Body of pancreas (tissue), 4 donors: ENCODE data around the gene CHAC1. TPM values are rescaled to one million over a fixed set of nuclear protein-coding genes. Genes with fewer than 3 reads are reported as not detected.

Source experiments
- ATAC-seq: fragments of 150-250 bp; one replicate; pipeline ENCODE4 v1.9.1; 2016
- DNase-seq, 4 donors: peaks; one replicate each; pipeline ENCODE4 v3.0.0-alpha.2; 2019
- H3K27ac ChIP-seq, 4 donors: fragments of 200-600 bp; sonication (generic); 1 replicate in 3 of 4; 2 replicates in 1 of 4; pipeline versions ENCODE4 v1.5.1 to v1.6.1; 2016 to 2019; ENCODE audit warnings: mild to moderate bottlenecking in 1 of 4, mixed read lengths in 1 of 4, moderate library complexity in 1 of 4
- H3K27me3 ChIP-seq, 2 donors: fragments of 200-600 bp; sonication (generic); one replicate each; pipeline ENCODE4 v1.6.0; 2016; ENCODE audit warnings: mild to moderate bottlenecking in 1 of 2
- H3K36me3 ChIP-seq, 2 donors: fragments of 200-600 bp; sonication (generic); replicated peaks in 1 of 2; 2 replicates each; pipeline ENCODE4 v1.5.1; 2016; ENCODE audit warnings: low read depth in 2 of 2; ENCODE audit not compliant: insufficient read depth in 1 of 2
- H3K4me1 ChIP-seq: fragments of 200-600 bp; sonication (generic); one replicate; pipeline ENCODE4 v1.6.0; 2016
- H3K4me3 ChIP-seq, 2 donors: fragments of 200-600 bp; sonication (generic); 1 replicate in 1 of 2; 2 replicates in 1 of 2; pipeline ENCODE4 v1.5.1; 2016 to 2019
- H3K9me3 ChIP-seq, 3 donors: fragments of 200-600 bp; sonication (generic); 1 replicate in 2 of 3; 2 replicates in 1 of 3; pipeline ENCODE4 v1.5.1; 2016
- POLR2A ChIP-seq, 3 donors: fragments of 450-650 bp; IDR thresholded peaks; one replicate each; pipeline ENCODE4 v1.6.1; 2016; ENCODE audit warnings: antibody characterized with exemption in 3 of 3, mild to moderate bottlenecking in 2 of 3
- WGBS, 2 donors: methylation state at CpG; one replicate each; pipeline ENCODE4 v1.1.5; 2017; 5-methylcytosine and 5-hydroxymethylcytosine counted together
- intact Hi-C: fragments of 100-400 bp; cut with DNase I; formaldehyde crosslinking; loops from one replicate; pipeline ENCODE4 v1.15.1; 2023
- total RNA-seq, 2 donors: library from RNA; depleted of rRNA; stranded (reverse); fragments of >200 nt; gene quantifications; one replicate each; pipeline ENCODE4 v1.1.0, GENCODE V29; 2016
- TF ChIP-seq, protein P1 (sequence below), 7 experiments: fragments of 450-650 bp in 4 of 7; fragments of 200-600 bp in 3 of 7; sonication (generic) in 3 of 7; IDR thresholded peaks; one replicate each; pipeline ENCODE4 v1.5.1; 2016 to 2019; ENCODE audit warnings: antibody characterized with exemption in 7 of 7

Gene CHAC1, protein sequence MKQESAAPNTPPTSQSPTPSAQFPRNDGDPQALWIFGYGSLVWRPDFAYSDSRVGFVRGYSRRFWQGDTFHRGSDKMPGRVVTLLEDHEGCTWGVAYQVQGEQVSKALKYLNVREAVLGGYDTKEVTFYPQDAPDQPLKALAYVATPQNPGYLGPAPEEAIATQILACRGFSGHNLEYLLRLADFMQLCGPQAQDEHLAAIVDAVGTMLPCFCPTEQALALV
- 1 to 10 TPM; 4.0 to 4.7 TPM for total RNA-seq

DNA sequence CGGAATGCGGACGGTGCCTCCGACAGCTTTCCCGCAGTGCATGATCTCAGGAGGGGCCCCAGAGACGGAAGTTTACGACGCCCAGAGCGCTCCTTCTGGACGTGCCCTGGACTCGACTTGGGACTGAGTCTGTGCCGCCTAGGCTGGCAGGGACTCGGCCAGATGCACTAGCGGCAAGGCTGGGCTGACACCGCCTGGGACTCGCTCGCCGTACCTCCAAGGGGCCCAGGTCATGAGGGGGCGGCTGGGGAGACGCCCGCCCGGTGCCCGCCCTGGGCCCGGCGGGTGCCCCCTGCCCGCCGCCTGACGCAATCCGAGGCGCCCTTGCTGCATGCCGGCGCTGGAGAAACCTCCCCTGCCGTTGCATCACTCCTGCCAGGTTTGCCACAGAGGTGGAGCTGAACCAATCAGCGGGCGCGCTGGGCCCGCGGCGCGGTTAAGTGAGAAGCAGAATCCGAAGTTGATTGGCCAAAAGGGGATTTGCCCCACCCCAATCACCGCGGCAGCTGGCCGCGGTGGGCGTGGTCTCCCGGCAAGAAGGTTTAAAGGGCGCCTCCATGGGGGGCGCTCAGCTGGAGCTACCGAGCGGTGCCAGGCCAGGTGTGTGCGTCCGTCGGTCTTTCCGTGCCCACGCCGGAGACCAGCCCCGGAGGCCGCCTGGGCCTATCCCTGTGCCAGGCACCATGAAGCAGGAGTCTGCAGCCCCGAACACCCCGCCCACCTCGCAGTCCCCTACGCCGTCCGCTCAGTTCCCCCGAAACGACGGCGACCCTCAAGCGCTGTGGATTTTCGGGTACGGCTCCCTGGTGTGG is at the start of gene CHAC1:
Gene CHAC1 (plus strand): TSS at position 571 of the 812 bp plus-strand sequence. CDS start 113 bp downstream, at position 684.
- DNase-seq (peak; percentile 96 to 98 (median 98)), ATAC-seq (peak; percentile 87)
- 0% methylated on average over 3 to 70 of the region's 72 CpGs for WGBS, 2 donors
- Histone ChIP-seq H3K27me3 (no peaks in the 10 kb centered on the region), H3K9me3 (no peaks in the 10 kb centered on the region), H3K27ac (peak within 1 kb of the TSS; percentile 87 to 96 (median 92)), H3K36me3 (no peaks in the 10 kb centered on the region), H3K4me3 (peak within 1 kb of the TSS; percentile 20 to 33), H3K4me1 (peaks cover 67% of the 10 kb centered on the region)
- intact Hi-C loops, result no loop called here
- TF ChIP-seq, protein P1, sequence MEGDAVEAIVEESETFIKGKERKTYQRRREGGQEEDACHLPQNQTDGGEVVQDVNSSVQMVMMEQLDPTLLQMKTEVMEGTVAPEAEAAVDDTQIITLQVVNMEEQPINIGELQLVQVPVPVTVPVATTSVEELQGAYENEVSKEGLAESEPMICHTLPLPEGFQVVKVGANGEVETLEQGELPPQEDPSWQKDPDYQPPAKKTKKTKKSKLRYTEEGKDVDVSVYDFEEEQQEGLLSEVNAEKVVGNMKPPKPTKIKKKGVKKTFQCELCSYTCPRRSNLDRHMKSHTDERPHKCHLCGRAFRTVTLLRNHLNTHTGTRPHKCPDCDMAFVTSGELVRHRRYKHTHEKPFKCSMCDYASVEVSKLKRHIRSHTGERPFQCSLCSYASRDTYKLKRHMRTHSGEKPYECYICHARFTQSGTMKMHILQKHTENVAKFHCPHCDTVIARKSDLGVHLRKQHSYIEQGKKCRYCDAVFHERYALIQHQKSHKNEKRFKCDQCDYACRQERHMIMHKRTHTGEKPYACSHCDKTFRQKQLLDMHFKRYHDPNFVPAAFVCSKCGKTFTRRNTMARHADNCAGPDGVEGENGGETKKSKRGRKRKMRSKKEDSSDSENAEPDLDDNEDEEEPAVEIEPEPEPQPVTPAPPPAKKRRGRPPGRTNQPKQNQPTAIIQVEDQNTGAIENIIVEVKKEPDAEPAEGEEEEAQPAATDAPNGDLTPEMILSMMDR (IDR thresholded peaks at IDR 0.05), result peak in 2 of 7 experiments; percentile 1 to 13
- TF ChIP-seq POLR2A (IDR thresholded peaks at IDR 0.05), result peak; percentile 81 to 86 (median 84)

DNA sequence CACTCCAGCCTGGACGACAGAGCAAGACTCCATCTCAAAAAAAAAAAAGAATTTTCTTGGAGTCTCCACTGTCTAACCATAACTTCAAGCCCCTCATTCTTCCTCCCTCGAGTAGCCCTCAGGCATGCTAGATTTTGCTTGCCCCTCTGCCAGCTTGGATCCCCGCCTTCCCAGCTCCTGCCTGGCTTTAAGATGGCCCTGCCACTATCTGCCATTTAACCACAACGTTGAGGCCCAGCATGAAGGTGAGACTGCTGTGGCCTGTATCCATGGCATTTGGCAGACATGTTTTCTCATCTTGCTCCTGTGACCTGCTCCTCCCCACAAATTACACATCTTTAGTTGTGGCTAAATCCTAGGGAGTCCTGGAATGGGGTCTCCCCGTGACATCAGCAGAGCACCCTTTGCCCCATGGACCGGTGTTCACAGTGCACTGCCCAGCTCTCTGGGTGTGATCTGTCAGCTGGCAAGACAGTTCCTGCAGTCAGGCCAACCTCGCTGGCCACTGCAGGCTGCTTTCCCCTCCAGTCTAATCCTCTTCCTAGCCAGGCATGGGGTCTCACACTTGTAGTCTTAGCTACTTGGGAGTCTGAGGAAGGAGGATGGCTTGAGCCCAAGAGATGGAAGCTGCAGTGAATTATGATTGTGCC is 48.6 kb upstream of the CHAC1 start:
- TF ChIP-seq POLR2A (IDR thresholded peaks at IDR 0.05), result no peak
- TF ChIP-seq, protein P1 (IDR thresholded peaks at IDR 0.05), result no peak
- Histone ChIP-seq H3K4me3 (no peak overlapping the region), H3K36me3 (peaks cover 5 to 16% of the 10 kb centered on the region in 2 donors), H3K27me3 (no peaks in the 10 kb centered on the region), H3K4me1 (peaks cover 36% of the 10 kb centered on the region), H3K27ac (peak overlapping the region in 1 of 4 donors; percentile 89), H3K9me3 (no peaks in the 10 kb centered on the region)
- ATAC-seq (no peak), DNase-seq (no peak)
- intact Hi-C loops, result loop anchor here (5.0 kb wide), 2 partner anchors 118 to 283 kb away; no protein-coding TSS in a partner anchor
- WGBS, 2 donors, result 73 to 74% methylated on average over 6 to 7 of the region's 7 CpGs

DNA sequence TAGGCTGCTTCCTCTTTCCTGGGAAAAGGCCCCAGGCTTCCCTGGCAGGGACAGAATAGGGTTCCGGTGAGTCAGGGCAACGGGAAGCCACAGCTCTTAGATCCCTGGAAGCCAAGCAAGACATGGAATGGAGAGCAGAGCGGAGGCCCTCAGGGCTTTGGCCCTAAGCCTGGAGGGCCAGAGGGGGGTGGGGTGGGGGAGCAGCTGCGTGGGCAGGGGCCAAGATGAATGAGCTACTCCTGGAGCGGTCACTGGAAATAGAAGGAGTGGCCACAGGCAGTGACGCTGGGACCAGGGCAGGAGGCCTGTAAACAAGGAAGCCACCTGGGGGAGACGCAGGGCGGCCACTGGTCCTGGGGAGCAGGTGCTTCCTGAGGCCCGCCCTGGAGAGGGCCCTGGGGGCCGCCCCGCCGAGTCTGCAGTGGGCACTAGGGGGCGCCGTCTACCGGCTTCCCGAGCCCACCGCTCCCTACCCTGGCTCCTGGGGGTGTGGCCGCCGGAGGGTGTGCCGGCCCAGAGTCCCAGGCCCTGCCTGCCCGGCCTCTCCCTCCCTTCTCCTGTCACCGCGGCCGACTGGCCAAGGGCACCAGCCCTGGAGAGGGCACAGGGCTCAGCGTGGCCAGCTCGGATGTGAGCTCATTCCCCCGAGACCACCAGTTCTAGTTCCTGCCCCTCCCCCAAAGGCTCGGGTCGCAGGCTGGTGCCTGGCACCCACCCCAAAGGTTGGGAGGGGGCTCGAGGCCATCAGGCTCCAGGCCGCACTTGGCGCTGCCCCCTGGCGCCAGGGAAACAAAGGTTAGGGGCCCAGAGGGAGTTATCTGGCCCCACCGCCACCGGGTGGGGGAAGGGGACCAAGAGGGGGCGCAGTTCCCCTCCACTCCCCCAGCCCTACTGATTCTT is 46.9 kb upstream of the CHAC1 start:
- peaks cover 36% of the 10 kb centered on the region for H3K4me1 ChIP-seq
- intact Hi-C loops, result no loop called here
- WGBS, 2 donors, result 3% methylated on average over 10 to 36 of the region's 36 CpGs

More for the DNA sequence above, 46.9 kb upstream of the CHAC1 start:
- TF ChIP-seq POLR2A (IDR thresholded peaks at IDR 0.05), result peak in 2 of 3 donors; percentile 56
- TF ChIP-seq, protein P1 (IDR thresholded peaks at IDR 0.05), result peak; percentile 73 to 96 (median 90)
- H3K27me3 ChIP-seq, result no peaks in the 10 kb centered on the region
- DNase-seq (peak; percentile 88 to 96 (median 94)), ATAC-seq (peak; percentile 86)
- peaks cover 0 to 4% of the 10 kb centered on the region in 2 donors for H3K36me3 ChIP-seq
- no peak overlapping the region for H3K4me3 ChIP-seq
- peak overlapping the region; percentile 86 to 92 (median 88) for H3K27ac ChIP-seq
- no peaks in the 10 kb centered on the region for H3K9me3 ChIP-seq
